GM18951 (cell line): ENCODE measurements around the gene ALOX12B.

Experiments
- POLR2A ChIP-seq: IDR thresholded peaks from 4 replicates; pipeline ENCODE4 v1.6.1; 2011; ENCODE audit warnings: mild to moderate bottlenecking; ENCODE audit not compliant: insufficient read length, insufficient read depth; ENCODE audit errors: extremely low read depth
- in situ Hi-C: fragments of 300-500 bp; cut with MboI; formaldehyde crosslinking; loops from one replicate; pipeline ENCODE4 v1.12.0; 2022; ENCODE audit warnings: low sequenced_read_pairs, mixed read lengths, inconsistent platforms; ENCODE audit not compliant: unreplicated experiment

The ALOX12B gene

DNA sequence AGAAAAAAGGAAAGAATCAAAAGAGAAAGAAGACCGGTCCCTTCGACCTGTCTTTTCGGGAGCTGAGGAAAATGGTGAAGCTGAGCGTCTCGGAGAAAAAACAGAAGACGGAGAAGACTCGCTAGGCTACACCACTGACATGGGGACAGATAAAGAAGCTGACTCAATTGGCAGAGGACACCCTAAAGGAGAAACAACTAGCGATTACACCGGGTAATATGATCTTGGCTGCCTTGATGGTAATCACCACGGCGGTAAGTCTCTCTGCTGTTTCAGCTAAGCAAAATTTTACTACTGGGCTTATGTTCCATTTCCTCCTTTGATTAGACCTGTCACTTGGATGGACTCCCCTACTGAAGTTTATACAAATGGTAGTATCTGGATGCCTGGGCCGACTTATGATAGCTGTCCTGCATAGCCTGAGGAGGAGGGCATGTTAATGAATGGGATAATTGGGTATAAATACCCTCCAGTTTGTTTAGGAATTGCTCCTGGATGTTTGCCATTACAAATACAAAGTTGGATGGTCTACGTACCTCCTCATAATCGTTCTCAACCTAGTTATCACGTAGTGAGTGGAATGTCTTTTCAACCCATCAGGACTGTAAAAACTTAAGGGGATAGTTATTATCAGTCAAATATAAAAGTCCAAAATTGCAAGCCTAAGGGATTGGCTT, 24.6 kb downstream of the ALOX12B start:
- no peak for TF ChIP-seq POLR2A
- in situ Hi-C loops: loop anchor here (10.0 kb wide), 1 partner anchor 52 kb away; the partner anchor contains the start of gene ALOXE3

DNA sequence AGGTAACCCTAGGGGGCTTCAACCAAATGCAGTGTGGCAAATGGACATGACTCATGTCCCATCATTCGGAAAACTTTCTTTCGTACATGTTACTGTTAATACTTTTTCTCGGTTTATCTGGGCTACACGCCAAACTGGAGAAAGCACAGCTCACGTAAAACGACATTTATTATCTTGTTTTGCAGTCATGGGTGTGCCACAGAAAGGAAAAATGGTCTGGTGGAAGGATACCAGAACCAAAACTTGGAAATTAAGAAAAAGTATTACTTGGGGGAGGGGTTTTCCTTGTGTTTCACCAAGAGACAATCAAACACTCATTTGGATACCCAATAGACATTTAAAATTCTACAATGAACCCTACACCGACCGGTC, 25.1 kb downstream of the ALOX12B start:
- TF ChIP-seq POLR2A: no peak
- in situ Hi-C loops: loop anchor here (10.0 kb wide), 1 partner anchor 52 kb away; the partner anchor contains the start of gene ALOXE3

DNA sequence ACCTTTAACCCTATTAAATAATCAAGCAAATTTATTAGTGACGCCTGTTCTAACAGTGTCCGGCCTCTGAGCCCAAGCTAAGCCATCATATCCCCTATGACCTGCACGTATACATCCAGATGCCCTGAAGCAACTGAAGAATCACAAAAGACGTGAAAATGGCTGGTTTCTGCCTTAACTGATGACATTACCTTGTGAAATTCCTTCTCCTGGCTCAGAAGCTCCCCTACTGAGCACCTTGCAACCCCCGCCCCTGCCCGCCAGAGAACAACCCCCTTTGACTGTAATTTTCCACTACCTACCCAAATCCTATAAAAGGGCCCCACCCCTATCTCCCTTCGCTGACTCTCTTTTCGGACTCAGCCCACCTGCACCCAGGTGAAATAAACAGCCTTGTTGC, 25.7 kb downstream of the ALOX12B start:
- in situ Hi-C loops: loop anchor here (10.0 kb wide), 1 partner anchor 53 kb away; the partner anchor contains the start of gene ALOXE3

DNA sequence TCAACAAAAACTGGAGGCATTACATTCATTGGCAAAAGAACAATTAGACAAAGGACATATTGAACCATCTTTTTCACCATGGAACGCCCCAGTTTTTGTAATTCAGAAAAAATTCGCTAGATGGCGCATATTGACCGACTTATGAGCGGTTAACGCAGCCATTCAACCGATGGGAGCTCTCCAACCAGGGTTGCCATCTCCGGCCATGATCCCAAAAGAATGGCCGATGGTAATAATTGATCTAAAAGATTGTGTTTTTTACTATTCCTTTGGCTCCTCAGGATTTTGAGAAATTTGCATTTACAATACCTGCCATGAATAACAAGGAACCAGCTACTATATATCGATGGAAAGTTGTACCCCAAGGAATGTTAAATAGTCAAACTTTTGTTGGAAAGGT, 27.2 kb downstream of the ALOX12B start:
- in situ Hi-C loops: loop anchor here (10.0 kb wide), 1 partner anchor 55 kb away; the partner anchor contains the start of gene ALOXE3
- no peak for TF ChIP-seq POLR2A

DNA sequence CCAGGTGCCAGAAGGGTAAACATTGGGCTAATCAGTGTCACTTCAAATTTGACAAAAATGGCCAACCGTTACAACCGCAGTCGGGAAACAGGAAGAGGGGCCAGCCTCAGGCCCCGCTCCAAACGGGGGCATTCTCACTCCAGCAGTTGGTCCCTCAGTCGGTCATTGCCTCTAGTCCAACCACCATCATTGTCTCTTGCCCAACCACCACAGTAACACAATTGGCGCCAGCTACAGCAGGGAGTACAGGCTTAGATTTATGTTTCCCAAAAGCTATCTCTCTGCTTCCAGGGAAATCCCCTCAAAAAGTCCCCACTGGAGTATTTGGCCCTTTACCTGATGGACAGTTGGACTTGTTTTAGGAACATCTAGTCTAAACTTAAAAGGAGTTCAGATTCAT, 28.4 kb downstream of the ALOX12B start:
- no peak for TF ChIP-seq POLR2A
- in situ Hi-C loops: loop anchor here (5.0 kb wide), 1 partner anchor 242 kb away; no protein-coding TSS in a partner anchor

DNA sequence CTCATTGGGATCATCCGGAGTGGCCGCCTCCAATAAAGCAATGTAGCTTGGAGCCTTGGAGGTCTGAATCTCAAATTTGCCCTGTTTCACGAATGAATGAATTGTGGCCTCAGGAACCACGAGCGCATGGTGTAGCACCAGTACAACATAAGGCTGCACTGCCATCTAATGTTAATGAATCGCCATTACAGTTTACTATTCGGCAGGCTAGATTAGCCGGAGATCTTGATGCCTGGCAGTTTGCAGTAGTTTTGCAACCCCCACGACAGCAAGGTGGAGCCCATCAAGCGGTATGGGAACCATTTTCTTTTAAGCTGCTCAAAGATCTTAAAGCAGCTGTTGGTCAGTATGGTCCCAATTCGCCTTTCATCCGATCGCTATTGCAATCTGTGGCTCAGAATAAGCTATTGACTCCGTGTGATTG, 29.8 kb downstream of the ALOX12B start:
- in situ Hi-C loops: loop anchor here (5.0 kb wide), 1 partner anchor 240 kb away; no protein-coding TSS in a partner anchor

DNA sequence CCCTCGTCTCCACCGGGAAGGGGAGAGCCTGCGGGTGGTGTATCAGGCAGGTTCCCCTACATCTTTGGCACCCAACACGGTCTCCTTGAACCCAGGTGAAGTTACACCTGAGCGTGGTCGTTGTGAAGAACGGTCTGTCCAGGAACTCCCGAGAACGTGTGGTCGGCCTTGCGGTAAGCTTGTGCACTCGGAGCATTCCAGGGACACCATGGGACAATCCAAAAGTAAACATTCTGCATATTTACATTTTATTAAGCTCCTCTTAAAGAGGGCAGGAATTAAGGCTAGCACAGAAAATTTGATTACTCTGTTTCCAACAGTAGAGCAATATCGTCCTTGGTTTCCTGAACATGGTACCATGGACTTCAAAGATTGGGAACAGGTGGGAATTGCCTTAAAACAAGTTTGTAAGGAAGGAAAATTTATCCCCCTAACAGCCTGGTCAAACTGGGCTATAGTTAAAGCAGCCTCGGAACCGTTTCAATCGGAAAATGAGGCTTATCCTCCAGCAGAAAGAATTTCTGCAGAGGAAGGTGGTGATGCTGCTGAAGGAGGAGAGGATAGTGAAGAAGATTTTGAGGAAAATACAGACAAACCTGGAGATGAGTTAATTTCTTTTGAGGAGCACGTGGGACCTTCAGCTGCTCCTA, 30.4 kb downstream of the ALOX12B start:
- no peak for TF ChIP-seq POLR2A
- in situ Hi-C loops: loop anchor here (5.0 kb wide), 1 partner anchor 240 kb away; no protein-coding TSS in a partner anchor

More for the DNA sequence above, 29.8 kb downstream of the ALOX12B start:
- no peak for TF ChIP-seq POLR2A

DNA sequence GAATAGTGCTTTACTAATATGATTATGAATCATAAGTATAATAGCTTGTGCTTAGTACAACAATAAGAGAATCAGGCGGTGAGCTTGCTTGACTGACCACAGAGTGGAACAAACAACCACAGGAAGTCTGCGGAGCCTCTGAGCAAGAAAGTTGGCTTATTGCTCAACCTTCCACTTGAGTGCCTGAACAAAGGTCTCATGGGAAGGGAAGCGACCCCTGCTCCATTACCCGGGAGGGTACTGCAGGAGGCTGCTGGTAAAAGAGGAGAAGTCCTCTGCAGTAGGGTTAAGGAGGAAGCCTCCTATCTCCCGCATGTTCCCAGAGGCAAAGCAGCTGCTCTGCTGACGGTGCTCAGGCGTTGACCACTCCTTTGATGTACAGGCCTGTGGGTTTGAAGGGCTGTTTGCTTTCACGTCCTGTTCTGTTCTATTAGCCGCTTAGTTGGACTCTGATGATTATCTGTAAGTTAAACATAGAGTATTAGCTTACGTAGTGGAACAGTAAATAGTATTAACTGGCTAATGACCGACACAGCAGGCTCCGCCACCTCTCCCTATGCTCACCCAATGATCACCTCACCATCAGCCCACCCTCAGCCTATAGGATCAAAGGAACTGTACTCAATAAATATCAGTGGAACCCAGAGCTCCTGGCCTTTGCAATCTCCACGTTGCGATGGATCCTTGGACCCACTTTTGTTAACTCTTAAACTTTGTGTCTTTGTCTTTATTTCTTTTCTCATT, 31.1 kb downstream of the ALOX12B start:
- peak; percentile 23 for TF ChIP-seq POLR2A
- in situ Hi-C loops: loop anchor here (5.0 kb wide), 1 partner anchor 239 kb away; no protein-coding TSS in a partner anchor

DNA sequence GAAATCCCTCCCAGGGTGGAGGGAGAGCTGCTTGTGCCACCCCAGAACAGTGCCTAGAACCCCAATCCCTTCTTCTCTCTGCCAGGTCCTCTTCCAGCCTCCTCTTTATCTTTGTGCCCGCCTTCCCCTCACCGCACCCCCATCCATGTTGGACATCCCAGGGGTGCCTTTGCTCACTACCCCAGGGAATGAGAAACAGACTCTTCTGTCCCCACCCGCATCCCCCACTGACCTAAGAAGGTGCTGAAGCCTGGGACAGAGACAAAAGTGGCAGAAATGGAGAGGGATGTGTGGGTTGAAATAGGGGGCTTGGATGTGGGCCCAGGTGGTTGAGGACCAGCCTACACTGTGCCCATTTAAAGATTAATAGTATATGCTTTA, 31.7 kb downstream of the ALOX12B start:
- TF ChIP-seq POLR2A: no peak
- in situ Hi-C loops: loop anchor here (5.0 kb wide), 1 partner anchor 239 kb away; no protein-coding TSS in a partner anchor

DNA sequence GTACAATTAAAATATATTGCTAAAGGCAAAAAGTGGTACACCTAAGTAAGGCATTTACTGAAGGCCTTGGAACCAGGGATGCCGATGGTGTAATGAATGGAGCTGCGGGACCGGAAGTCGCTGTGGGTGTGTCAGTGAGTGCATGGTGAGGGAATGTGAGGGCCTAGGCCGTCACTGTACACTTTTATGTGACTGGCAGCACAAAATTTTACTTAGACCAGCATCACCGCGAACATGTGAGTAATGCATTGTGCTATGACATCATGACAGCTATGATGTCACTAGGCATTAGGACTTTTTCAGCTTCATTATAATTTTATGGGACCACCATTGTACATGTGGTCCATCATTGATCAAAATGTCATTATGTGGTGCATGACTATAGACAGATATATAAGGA, 33.9 kb downstream of the ALOX12B start:
- no peak for TF ChIP-seq POLR2A
- in situ Hi-C loops: no loop called here

DNA sequence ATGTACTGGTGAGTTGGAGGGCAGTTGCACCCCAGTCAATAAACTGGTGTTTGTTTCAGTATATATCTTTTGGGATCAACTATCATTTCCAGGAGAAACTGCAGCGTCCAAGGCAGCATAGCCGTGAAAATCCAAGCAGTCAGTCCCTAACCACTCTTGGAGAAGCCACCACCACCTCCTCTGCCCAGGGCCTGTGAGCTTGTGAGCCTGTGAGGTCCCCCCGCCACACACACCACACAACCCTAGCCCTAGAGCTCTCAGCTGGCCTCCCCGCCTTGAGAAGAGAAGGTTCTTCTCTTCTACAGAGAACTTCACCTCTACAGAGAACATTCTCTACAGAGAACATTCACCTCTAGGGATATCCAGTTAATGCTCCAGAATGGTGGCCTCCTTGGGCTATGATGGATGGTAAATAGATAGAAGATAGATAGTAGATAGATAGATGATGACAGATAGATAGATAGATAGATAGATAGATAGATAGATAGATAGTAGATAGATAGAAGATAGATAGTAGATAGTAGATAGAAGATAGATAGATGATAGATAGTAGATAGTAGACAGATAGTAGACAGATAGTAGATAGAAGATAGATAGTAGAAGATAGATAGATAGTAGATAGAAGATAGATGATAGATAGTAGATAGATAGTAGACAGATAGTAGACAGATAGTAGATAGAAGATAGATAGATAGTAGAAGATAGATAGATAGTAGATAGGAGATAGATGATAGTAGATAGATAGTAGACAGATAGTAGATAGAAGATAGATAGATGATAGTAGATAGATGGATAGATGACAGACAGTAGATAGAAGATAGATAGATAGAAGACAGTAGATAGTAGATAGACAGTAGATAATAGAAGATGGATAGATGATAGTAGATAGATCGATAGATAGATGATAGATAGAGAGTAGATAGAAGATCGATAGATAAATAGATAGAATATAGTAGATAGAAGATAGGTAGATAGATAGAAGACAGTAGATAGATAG, 35.0 kb downstream of the ALOX12B start:
- no peak for TF ChIP-seq POLR2A
- in situ Hi-C loops: no loop called here

DNA sequence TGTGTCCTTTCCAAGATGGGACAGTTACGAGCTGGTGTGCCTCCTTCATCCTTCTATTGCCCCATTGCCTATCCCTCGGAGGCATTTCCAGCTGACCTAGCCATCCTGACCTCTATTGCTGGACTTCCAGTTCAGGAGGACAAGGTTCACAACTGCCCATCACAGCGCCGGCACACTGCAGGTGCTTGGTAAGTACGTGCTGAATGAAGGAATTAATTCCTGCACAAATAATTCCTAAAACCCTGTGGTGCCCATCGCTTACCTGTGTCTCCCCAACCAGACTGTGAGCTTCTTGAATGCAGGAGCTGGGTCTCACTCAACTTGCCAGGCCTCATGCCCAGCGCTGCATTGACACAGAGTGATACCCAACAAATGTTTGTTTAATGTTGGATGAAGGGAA, 35.7 kb downstream of the ALOX12B start:
- no peak for TF ChIP-seq POLR2A
- in situ Hi-C loops: no loop called here

DNA sequence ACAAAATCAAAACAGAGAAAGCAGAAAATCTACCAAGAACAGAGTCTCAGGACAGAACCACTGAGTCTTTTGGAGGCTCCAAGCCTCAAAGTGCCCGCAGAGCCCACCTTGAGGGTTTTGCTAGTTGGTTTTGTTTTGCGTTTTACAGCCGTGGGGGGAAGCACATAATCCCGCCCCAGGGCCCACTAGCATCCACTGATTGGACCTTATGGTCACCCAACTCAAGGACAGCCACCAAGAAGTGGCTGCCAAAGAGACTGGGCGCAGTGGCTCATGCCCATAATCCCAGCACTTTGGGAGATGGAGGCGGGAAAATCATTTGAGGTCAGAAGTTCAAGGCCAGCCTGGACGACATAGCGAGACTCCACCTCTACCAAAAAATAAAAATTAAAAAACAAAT, 38.8 kb downstream of the ALOX12B start:
- in situ Hi-C loops: no loop called here

More for the DNA sequence above, 38.8 kb downstream of the ALOX12B start:
- no peak for TF ChIP-seq POLR2A
